ENCODE results near the gene AP1AR. TPM values are rescaled to one million over a fixed set of nuclear protein-coding genes. Genes with fewer than 3 reads are reported as not detected.

AP1AR gene
- total RNA-seq, 4 donors from 2014 or later = 13.4 to 22.7 (median 15.6) TPM

- no peak overlapping the region for H3K4me3 ChIP-seq
- 96% methylated on average over 5 of the region's 5 CpGs for WGBS
Observed at GRCh38 chr4:112311516-112311915, 79.9 kb downstream of the AP1AR start.

GRCh38 chr4:112312610-112313239 lies 81.1 kb downstream of the AP1AR start:
- no peaks in the 10 kb centered on the region for H3K27me3 ChIP-seq
- no peaks in the 10 kb centered on the region for H3K9me3 ChIP-seq

More at GRCh38 chr4:112311516-112311915, 79.9 kb downstream of the AP1AR start:
- H3K4me1 ChIP-seq = peaks cover 4% of the 10 kb centered on the region
- no peak for TF ChIP-seq EP300 (IDR thresholded peaks at IDR 0.05)
- no peak for TF ChIP-seq POLR2A (IDR thresholded peaks at IDR 0.05)
- no peak for TF ChIP-seq POLR2AphosphoS5 (IDR thresholded peaks at IDR 0.05)
- TF ChIP-seq, protein P1, sequence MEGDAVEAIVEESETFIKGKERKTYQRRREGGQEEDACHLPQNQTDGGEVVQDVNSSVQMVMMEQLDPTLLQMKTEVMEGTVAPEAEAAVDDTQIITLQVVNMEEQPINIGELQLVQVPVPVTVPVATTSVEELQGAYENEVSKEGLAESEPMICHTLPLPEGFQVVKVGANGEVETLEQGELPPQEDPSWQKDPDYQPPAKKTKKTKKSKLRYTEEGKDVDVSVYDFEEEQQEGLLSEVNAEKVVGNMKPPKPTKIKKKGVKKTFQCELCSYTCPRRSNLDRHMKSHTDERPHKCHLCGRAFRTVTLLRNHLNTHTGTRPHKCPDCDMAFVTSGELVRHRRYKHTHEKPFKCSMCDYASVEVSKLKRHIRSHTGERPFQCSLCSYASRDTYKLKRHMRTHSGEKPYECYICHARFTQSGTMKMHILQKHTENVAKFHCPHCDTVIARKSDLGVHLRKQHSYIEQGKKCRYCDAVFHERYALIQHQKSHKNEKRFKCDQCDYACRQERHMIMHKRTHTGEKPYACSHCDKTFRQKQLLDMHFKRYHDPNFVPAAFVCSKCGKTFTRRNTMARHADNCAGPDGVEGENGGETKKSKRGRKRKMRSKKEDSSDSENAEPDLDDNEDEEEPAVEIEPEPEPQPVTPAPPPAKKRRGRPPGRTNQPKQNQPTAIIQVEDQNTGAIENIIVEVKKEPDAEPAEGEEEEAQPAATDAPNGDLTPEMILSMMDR (IDR thresholded peaks at IDR 0.05) = no peak
- H3K27me3 ChIP-seq = no peaks in the 10 kb centered on the region
- H3K9me3 ChIP-seq = no peaks in the 10 kb centered on the region
- H3K27ac ChIP-seq = no peak overlapping the region
- H3K36me3 ChIP-seq = peaks cover 3% of the 10 kb centered on the region
- no peak for DNase-seq (ENCODE audit: low spot score in 2 of 2)

DNA sequence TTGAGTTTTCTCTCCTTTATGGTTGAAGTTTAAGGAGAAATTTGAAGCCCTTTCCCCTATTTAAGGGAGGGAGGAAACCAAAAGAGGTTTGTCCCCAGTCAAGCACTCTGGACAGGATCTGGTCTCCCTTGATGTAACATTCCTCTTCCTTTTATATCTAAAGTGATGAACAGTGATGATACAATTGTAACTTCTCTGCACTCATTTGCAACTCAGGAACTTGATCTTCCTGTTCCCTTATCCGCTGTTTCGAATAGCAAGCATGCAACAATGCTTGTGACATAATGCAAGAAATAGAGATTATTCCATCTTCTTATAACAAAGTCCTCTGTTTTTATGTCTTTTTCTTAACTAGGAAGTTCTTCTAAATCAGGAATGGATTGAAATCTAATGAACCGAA lies 83.9 kb downstream of the AP1AR start:
- DNase-seq (ENCODE audit: low spot score in 2 of 2) = no peak
- 82% methylated on average over 3 of the region's 3 CpGs for WGBS
- Histone ChIP-seq H3K27ac (no peak overlapping the region), H3K36me3 (peaks cover 3% of the 10 kb centered on the region), H3K9me3 (no peaks in the 10 kb centered on the region), H3K4me1 (no peaks in the 10 kb centered on the region), H3K4me3 (no peak overlapping the region), H3K27me3 (no peaks in the 10 kb centered on the region)
- TF ChIP-seq, protein P1 (IDR thresholded peaks at IDR 0.05) = no peak
- no peak for TF ChIP-seq POLR2AphosphoS5 (IDR thresholded peaks at IDR 0.05)
- TF ChIP-seq EP300 (IDR thresholded peaks at IDR 0.05) = no peak
- TF ChIP-seq POLR2A (IDR thresholded peaks at IDR 0.05) = no peak

More at GRCh38 chr4:112312610-112313239, 81.1 kb downstream of the AP1AR start:
- DNase-seq (ENCODE audit: low spot score in 2 of 2) = no peak
- Histone ChIP-seq H3K27ac (no peak overlapping the region), H3K4me1 (peaks cover 4% of the 10 kb centered on the region), H3K36me3 (peaks cover 3% of the 10 kb centered on the region), H3K4me3 (no peak overlapping the region)
- TF ChIP-seq POLR2A (IDR thresholded peaks at IDR 0.05) (no peak), POLR2AphosphoS5 (IDR thresholded peaks at IDR 0.05) (no peak), EP300 (IDR thresholded peaks at IDR 0.05) (no peak)
- TF ChIP-seq, protein P1 (IDR thresholded peaks at IDR 0.05) = no peak
- WGBS = 83% methylated on average over 5 of the region's 5 CpGs

GRCh38 chr4:112316360-112316759 lies 84.8 kb downstream of the AP1AR start:
- TF ChIP-seq POLR2AphosphoS5 (IDR thresholded peaks at IDR 0.05) (no peak), POLR2A (IDR thresholded peaks at IDR 0.05) (no peak), EP300 (IDR thresholded peaks at IDR 0.05) (no peak)
- TF ChIP-seq, protein P1 (IDR thresholded peaks at IDR 0.05) = no peak
- H3K27me3 ChIP-seq = no peaks in the 10 kb centered on the region
- no peaks in the 10 kb centered on the region for H3K4me1 ChIP-seq
- H3K4me3 ChIP-seq = no peak overlapping the region
- DNase-seq (ENCODE audit: low spot score in 2 of 2) = no peak
- no peaks in the 10 kb centered on the region for H3K9me3 ChIP-seq
- 88% methylated on average over 2 of the region's 2 CpGs for WGBS
- no peak overlapping the region for H3K27ac ChIP-seq
- peaks cover 3% of the 10 kb centered on the region for H3K36me3 ChIP-seq

DNA sequence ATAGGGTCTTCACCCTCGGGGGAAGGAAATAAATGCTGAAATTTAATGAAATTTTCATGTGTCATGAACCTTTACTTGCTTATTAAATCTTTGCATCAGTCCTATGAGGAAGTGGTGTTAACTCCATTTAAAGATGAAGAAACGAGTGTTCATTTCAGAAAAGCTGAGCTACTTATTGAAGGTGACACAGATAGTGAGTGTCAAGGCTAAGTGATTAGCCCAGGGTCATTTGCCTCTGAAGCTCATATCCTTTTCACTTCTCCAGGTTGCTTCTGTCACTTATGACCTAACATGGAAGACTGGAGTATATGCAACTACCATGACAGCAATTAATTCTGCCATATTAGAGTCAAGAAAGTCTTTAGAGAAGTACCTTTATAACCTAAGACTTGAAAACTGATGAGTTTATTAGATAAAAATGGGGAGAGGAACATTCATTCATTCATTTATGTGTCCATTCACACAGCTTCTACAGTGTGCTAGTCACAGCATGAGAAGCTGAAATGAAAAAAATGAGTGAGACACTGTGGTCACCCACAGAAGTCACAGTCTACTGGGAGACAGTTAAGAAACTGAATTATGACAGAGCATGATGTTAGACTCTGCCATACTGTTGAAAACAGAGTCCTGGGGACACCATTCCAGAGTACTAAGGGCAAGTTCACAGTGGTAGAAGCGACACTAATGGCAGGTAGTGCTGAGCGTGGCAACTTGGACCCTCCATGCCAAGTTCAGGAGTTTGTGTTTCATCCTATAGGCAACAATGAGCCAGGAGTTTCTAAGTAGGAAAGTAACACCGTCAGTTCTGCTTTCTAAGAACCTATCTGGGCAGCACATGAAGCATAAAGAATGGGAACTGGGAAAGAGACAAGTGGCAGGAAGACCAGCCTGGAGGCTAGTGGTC lies 86.9 kb downstream of the AP1AR start:
- no peaks in the 10 kb centered on the region for H3K4me1 ChIP-seq
- DNase-seq (ENCODE audit: low spot score in 2 of 2) = no peak
- no peaks in the 10 kb centered on the region for H3K9me3 ChIP-seq
- WGBS = 90% methylated on average over 5 of the region's 5 CpGs
- no peaks in the 10 kb centered on the region for H3K27me3 ChIP-seq
- TF ChIP-seq, protein P1 (IDR thresholded peaks at IDR 0.05) = no peak
- no peak for TF ChIP-seq EP300 (IDR thresholded peaks at IDR 0.05)
- TF ChIP-seq POLR2AphosphoS5 (IDR thresholded peaks at IDR 0.05) = no peak
- TF ChIP-seq POLR2A (IDR thresholded peaks at IDR 0.05) = no peak
- H3K36me3 ChIP-seq = peaks cover 3% of the 10 kb centered on the region
- H3K4me3 ChIP-seq = no peak overlapping the region
- no peak overlapping the region for H3K27ac ChIP-seq

Data from suprapubic skin (tissue), 4 donors.